Activated T-cell treated with anti-CD3 and anti-CD28 coated beads, Interleukin-2, amount 50 U/mL, for 72 hours (primary cell): ENCODE results near the gene HTN3. TPM values are rescaled to one million over a fixed set of nuclear protein-coding genes. Genes with fewer than 3 reads are reported as not detected.
"Not testable (repeated sequence)": the region's sequence is repeated elsewhere in the genome, so short reads cannot be mapped to it uniquely, and the experiment has no call there.

ENCODE experiments used
- ATAC-seq, 2 donors: fragments of 150-1000 bp; cut with Tn5 transposase; replicated peaks in 1 of 2; 2 replicates each; pipeline ENCODE4 v1.10.0; 2021; ENCODE audit warnings: moderate library complexity in 2 of 2, mild to moderate bottlenecking in 1 of 2
- DNase-seq, 2 donors: peaks; one replicate each; pipeline ENCODE4 v3.0.0; 2021 to 2022; ENCODE audit warnings: mixed read lengths in 1 of 2
- H3K27ac Mint-ChIP-seq: one replicate; pipeline ENCODE4 v1.8.0; 2022; ENCODE audit warnings: mild to moderate bottlenecking, moderate library complexity, mixed read lengths
- H3K27me3 Mint-ChIP-seq: one replicate; pipeline ENCODE4 v1.8.0; 2022; ENCODE audit warnings: low read depth, mixed read lengths
- H3K36me3 Mint-ChIP-seq, 2 donors: one replicate each; pipeline ENCODE4 v1.8.0; 2022; ENCODE audit warnings: mixed read lengths in 2 of 2, mild to moderate bottlenecking in 1 of 2; ENCODE audit not compliant: insufficient read depth in 2 of 2
- H3K4me1 Mint-ChIP-seq: one replicate; pipeline ENCODE4 v1.8.0; 2022; ENCODE audit warnings: low read depth, mixed read lengths
- H3K4me3 Mint-ChIP-seq, 2 donors: one replicate each; pipeline ENCODE4 v1.8.0; 2022; ENCODE audit warnings: mild to moderate bottlenecking in 2 of 2, mixed read lengths in 2 of 2, moderate library complexity in 2 of 2
- H3K9me3 Mint-ChIP-seq, 2 donors: one replicate each; pipeline ENCODE4 v1.8.0; 2022; ENCODE audit warnings: mixed read lengths in 2 of 2
- total RNA-seq, 2 donors: library from RNA; stranded (reverse); gene quantifications; one replicate each; pipeline ENCODE4 v1.2.3, GENCODE V29; 2022

The HTN3 gene
- not detected for total RNA-seq

DNA sequence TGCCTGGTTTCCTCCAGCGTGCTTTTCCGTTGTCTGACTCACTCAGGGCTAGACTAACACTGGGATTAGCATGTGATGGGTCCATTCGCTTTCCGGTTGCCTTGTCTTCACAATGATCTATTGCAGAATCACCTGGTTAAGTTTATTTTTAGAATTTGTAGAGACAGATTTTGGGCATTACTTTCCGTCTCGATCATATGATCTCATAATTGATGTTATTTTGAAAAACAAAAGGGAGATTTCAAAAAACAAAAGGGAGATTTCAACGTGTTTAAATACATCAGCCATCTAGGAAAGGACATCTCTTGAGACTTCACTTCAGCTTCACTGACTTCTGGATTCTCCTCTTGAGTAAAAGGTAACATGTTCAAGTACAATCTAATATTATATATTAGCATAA lies at the start of gene HTN3:
HTN3 (plus strand) TSS at position 301 of the 400 bp plus-strand sequence. CDS start 2,282 bp downstream, outside the sequence.
- not testable (repeated sequence) for H3K27me3 Mint-ChIP-seq, DNase-seq, ATAC-seq, H3K36me3 Mint-ChIP-seq, H3K9me3 Mint-ChIP-seq, H3K4me1 Mint-ChIP-seq, H3K27ac Mint-ChIP-seq, H3K4me3 Mint-ChIP-seq

DNA sequence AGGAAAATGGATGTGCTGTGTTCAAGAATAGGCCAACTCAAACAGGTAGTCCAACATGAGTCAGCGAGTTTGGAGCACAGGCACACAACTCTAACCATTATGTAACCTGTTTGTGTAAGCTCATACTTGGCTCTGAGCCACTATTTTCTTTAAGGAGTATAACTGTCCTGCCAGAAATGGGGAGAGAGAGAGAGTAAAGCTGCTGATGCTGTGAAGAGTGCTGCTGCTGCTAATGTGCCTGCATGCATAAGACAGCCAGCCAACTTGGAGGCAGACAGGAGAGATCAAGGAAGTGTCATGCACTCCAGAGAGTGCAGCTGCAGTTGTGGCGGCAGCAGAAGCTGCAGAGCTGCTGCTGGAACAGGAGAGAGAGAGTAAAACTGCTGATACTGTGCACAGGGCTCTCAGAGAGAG lies 44.2 kb upstream of the HTN3 start:
- Mint-ChIP-seq H3K4me1 (no peaks in the 10 kb centered on the region), H3K27me3 (no peaks in the 10 kb centered on the region), H3K4me3 (no peak overlapping the region), H3K27ac (no peak overlapping the region), H3K9me3 (peaks cover 0 to 1% of the 10 kb centered on the region in 2 donors), H3K36me3 (no peaks in the 10 kb centered on the region)
- ATAC-seq = no peak
- DNase-seq = no peak

DNA sequence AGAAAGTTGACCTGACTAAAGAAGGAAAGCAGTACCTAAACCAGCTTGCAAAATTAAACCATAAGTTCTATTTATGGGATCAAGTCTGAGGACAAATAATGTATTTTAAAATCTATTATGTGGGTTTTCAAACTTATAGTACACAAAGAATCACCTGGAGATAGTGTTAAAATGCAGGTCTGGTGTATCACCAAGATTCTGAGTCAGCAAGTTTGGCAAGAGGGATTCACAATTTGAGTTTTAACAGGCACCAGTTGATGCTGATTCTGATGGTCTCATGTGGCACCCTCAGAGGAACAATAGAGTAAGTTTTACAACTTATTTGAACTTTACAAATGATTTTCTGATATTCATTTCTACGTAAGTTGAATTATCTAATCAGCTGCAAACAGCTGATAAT lies 41.6 kb upstream of the HTN3 start:
- H3K36me3 Mint-ChIP-seq = no peaks in the 10 kb centered on the region
- H3K4me1 Mint-ChIP-seq = no peaks in the 10 kb centered on the region
- no peak overlapping the region for H3K27ac Mint-ChIP-seq
- no peak for DNase-seq
- no peaks in the 10 kb centered on the region for H3K9me3 Mint-ChIP-seq
- H3K27me3 Mint-ChIP-seq = no peaks in the 10 kb centered on the region
- no peak for ATAC-seq
- H3K4me3 Mint-ChIP-seq = no peak overlapping the region

DNA sequence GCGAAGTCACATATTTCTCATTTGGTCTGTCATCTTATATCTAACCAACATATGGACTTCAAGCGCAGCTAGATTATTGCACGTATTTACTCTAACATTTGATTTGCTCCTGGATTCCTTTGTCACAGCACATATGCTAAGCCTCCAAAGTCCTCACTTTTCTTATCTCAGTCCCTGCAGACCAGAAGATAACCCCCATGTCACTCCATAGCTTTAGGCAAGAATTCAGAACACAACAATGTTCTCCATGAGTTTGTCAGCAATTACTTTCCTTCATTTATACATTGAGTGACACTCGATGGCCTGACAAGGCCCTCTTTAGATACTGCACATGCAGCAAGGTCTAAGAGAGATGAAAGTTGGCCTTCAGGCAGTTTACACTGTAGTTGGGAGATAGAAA lies 37.2 kb upstream of the HTN3 start:
- H3K27me3 Mint-ChIP-seq = no peaks in the 10 kb centered on the region
- no peak overlapping the region for H3K4me3 Mint-ChIP-seq
- H3K36me3 Mint-ChIP-seq = no peaks in the 10 kb centered on the region
- no peak for ATAC-seq
- no peaks in the 10 kb centered on the region for H3K9me3 Mint-ChIP-seq
- H3K27ac Mint-ChIP-seq = no peak overlapping the region
- no peaks in the 10 kb centered on the region for H3K4me1 Mint-ChIP-seq
- DNase-seq = no peak

DNA sequence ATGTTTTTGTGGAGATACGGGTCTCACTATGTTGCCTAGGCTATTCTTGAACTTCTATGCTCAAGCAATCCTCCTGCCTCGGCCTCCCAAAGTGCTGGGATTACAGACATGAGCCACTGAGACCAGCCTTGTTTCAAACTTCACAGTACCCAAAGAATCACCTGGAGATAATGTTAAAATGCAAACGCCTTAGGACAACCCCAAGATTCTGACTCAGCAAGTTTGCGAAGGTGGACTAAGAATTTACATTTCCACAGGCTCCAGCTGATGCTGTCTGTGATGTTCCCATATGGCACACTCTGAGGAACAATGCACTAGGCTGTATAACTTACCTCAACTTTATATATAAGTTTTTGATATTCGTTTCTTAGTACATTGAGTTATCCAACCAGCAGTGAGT lies 33.5 kb upstream of the HTN3 start:
- H3K4me3 Mint-ChIP-seq = no peak overlapping the region
- peaks cover 6% of the 10 kb centered on the region for H3K27me3 Mint-ChIP-seq
- no peaks in the 10 kb centered on the region for H3K4me1 Mint-ChIP-seq
- no peak overlapping the region for H3K27ac Mint-ChIP-seq
- ATAC-seq (no peak), DNase-seq (no peak)
- H3K9me3 Mint-ChIP-seq = peaks cover 0 to 3% of the 10 kb centered on the region in 2 donors
- no peaks in the 10 kb centered on the region for H3K36me3 Mint-ChIP-seq

DNA sequence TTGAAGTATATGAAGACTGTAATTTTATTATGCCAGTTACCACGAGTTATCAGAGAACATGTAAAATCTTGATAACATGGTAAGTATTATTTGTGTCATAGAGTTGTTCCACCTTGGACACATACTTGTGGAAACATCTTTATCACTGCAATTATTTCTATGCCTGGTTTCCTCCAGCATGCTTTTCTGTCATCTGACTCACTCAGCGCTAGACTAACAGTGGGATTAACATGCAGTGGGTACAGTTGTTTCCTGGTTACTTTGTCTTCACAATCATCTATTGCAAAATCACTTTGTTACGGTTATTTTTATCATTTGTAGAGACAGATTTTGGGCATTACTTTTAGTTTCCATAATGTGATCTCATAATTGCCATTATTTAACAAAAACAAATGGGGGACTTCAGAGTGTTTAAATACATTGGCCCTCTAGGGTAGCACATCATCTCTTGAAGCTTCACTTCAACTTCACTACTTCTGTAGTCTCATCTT lies 32.7 kb upstream of the HTN3 start, which contains the start of gene STATH:
STATH (plus strand) TSS at position 441 of the 491 bp plus-strand sequence. CDS start 2,472 bp downstream, outside the sequence.
- no peak within 1 kb of the TSS for H3K4me3 Mint-ChIP-seq
- H3K27me3 Mint-ChIP-seq = peaks cover 6% of the 10 kb centered on the region
- H3K27ac Mint-ChIP-seq = no peak within 1 kb of the TSS
- H3K9me3 Mint-ChIP-seq = peaks cover 0 to 3% of the 10 kb centered on the region in 2 donors
- no peak for ATAC-seq
- no peaks in the 10 kb centered on the region for H3K4me1 Mint-ChIP-seq
- DNase-seq = no peak
- no peaks in the 10 kb centered on the region for H3K36me3 Mint-ChIP-seq

DNA sequence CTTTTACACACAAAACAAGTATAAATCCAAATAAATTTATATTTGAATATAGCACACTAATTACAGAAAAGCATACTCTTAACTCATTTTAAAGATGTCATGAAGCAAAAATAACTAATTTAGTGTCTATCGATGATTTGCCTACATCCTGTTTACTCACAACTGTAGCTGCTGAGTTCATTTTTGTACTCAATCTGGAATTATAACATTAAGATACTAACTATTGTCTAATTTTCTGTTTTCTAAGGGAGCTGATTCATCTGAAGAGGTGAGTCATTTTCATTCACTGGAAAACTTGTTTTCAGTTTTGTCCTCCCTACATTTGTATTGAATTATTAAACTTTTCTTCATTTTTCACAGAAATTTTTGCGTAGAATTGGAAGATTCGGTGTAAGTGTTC lies 28.8 kb upstream of the HTN3 start:
- no peak overlapping the region for H3K27ac Mint-ChIP-seq
- H3K9me3 Mint-ChIP-seq = peaks cover 0 to 3% of the 10 kb centered on the region in 2 donors
- DNase-seq (no peak), ATAC-seq (no peak)
- H3K27me3 Mint-ChIP-seq = peaks cover 6% of the 10 kb centered on the region
- H3K4me3 Mint-ChIP-seq = no peak overlapping the region
- H3K36me3 Mint-ChIP-seq = no peaks in the 10 kb centered on the region
- H3K4me1 Mint-ChIP-seq = no peaks in the 10 kb centered on the region

DNA sequence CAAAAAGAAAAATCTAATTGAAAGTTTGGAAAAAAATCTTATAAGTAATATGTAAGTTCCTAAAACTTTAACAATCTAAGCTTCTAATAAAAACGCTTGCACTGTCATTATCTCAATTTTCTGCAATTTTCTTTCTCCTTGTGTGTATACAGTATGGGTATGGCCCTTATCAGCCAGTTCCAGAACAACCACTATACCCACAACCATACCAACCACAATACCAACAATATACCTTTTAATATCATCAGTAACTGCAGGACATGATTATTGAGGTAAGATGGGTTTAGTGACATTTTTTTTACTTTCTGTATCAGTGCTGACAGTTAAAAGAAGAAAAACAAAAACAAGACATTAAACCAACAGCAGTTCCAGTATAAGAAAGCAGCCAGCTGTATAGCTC lies 27.5 kb upstream of the HTN3 start:
- ATAC-seq = no peak
- DNase-seq = no peak
- Mint-ChIP-seq H3K4me3 (no peak overlapping the region), H3K27ac (no peak overlapping the region), H3K9me3 (peaks cover 0 to 3% of the 10 kb centered on the region in 2 donors), H3K36me3 (no peaks in the 10 kb centered on the region), H3K27me3 (peaks cover 6% of the 10 kb centered on the region), H3K4me1 (no peaks in the 10 kb centered on the region)

DNA sequence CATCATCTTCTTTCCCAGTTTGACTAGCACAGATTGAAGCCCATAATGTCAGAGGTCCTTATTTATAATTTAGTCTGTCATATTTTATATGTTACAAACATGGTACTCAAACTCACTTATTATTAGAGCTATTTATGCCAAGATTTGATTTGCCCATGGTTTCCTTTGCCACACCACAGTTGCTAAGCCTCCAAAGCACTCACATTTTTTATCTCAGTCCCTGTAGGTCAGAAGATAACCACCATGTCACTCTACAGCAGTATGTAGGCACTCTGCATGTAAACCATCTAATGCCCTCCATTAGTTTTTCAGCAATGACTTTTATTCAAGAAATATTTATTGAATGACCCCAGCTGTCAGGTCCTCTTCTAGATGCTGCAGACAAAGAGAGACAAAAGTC lies 25.8 kb upstream of the HTN3 start:
- Mint-ChIP-seq H3K36me3 (no peaks in the 10 kb centered on the region), H3K27ac (no peak overlapping the region), H3K27me3 (peaks cover 6% of the 10 kb centered on the region), H3K4me1 (no peaks in the 10 kb centered on the region), H3K9me3 (peaks cover 0 to 3% of the 10 kb centered on the region in 2 donors), H3K4me3 (no peak overlapping the region)
- ATAC-seq (no peak), DNase-seq (no peak)

DNA sequence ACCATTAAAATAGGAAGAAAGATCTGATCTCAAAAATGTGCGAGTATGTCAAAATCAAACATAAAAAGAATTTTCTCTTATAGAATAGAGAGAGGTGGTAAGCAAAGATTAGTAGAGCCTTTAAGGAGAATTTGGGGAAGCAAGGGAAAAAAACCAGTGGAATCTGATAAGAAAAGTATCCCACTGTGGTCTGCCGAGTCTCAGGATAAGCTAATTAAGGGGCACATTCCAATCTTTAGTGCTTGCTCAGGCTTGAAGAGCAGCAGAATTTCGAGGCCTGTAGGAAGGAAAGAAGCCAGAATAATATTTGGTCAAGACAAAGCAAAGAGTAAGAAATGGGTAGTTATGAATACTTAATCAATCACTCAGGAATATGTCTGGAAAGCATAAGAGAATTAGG lies 19.5 kb upstream of the HTN3 start:
- no peaks in the 10 kb centered on the region for H3K4me1 Mint-ChIP-seq
- peaks cover 0 to 3% of the 10 kb centered on the region in 2 donors for H3K9me3 Mint-ChIP-seq
- H3K27ac Mint-ChIP-seq = no peak overlapping the region
- DNase-seq (no peak), ATAC-seq (no peak)
- H3K4me3 Mint-ChIP-seq = no peak overlapping the region
- no peaks in the 10 kb centered on the region for H3K36me3 Mint-ChIP-seq
- H3K27me3 Mint-ChIP-seq = no peaks in the 10 kb centered on the region

DNA sequence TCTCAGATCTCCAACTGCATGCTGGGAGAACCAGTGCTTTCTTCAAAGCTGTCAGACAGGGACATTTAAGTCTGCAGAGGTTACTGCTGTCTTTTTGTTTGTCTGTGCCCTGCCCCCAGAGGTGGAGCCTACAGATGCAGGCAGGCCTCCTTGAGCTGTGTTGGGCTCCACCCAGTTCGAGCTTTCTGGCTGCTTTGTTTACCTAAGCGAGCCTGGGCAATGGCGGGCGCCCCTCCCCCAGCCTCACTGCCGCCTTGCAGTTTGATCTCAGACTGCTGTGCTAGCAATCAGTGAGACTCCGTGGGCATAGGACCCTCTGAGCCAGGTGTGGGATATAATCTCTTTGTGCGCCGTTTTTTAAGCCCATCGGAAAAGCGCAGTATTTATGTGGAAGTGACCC lies 9.3 kb upstream of the HTN3 start:
- not testable (repeated sequence) for H3K27me3 Mint-ChIP-seq, H3K4me3 Mint-ChIP-seq, ATAC-seq, H3K27ac Mint-ChIP-seq, H3K36me3 Mint-ChIP-seq, DNase-seq, H3K9me3 Mint-ChIP-seq, H3K4me1 Mint-ChIP-seq

DNA sequence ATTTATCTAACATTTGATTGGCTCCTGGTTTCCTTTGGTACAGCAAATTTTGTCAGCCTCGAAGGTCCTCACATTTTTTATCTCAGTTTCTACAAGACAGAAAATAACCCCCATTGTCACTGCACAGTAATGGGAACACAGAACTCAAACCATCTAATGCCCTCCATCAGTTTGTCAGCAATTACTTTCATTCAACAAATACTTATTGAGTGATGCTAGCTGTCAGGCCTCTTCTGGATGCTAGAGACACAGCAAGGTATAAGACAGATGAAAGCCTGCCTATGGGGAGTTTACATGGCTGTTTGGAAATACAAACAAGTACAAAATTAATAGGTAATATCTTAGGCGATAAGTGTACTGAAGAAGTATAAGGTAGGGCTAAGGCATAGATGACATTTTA lies 5.0 kb upstream of the HTN3 start:
- Mint-ChIP-seq H3K4me1 (no peaks in the 10 kb centered on the region), H3K27me3 (no peaks in the 10 kb centered on the region), H3K36me3 (no peaks in the 10 kb centered on the region), H3K9me3 (no peaks in the 10 kb centered on the region), H3K27ac (no peak overlapping the region), H3K4me3 (no peak overlapping the region)
- DNase-seq (no peak), ATAC-seq (no peak)

DNA sequence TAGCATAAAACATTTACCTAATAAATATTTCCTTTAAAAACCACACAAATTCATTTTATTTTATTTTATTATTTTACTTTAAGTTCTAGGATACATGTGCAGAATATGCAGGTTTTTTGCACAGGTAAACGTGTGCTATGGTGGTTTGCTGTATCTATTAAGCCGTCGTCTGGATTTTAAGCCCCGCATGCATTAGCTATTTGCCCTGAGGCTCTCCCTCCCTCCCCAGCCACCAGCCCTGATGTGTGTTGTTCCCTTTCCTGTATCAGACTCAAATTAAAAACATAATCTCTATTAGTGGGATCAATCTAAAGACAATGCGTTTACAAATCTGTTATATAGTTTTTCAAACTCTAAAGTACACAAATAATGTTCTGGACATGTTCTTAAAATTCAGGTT lies 1.2 kb upstream of the HTN3 start:
- no peak for ATAC-seq
- Mint-ChIP-seq H3K9me3 (no peaks in the 10 kb centered on the region), H3K36me3 (no peaks in the 10 kb centered on the region), H3K4me1 (no peaks in the 10 kb centered on the region), H3K27ac (no peak overlapping the region), H3K27me3 (no peaks in the 10 kb centered on the region), H3K4me3 (no peak overlapping the region)
- no peak for DNase-seq

DNA sequence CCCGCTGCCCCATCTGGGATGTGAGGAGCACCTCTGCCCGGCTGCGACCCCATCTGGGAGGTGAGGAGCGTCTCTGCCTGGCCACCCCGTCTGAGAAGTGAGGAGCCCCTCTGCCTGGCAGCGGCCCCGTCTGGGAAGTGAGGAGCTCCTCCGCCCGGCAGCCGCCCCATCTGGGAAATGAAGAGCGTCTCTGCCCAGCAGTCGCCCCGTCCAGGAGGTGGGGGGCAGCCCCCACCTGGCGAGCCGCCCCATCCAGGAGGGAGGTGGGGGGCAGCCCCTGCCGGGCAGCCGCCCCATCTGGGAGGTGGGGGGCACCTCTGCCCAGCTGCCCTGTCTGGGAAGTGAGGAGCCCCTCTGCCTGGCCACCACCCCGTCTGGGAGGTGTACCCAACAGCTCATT lies 9.3 kb downstream of the HTN3 start:
- not testable (repeated sequence) for DNase-seq, H3K36me3 Mint-ChIP-seq, H3K4me1 Mint-ChIP-seq, H3K27me3 Mint-ChIP-seq, H3K4me3 Mint-ChIP-seq, H3K9me3 Mint-ChIP-seq, ATAC-seq, H3K27ac Mint-ChIP-seq
